MM.1S (cell line): ENCODE data around the gene ENOX1.

ENCODE experiments used
- DNase-seq: peaks from one replicate; pipeline ENCODE4 v3.0.0-alpha.2; 2015
- H2AFZ ChIP-seq: fragments of 300-600 bp; sonication (generic); 2 replicates; pipeline ENCODE4 v1.6.0; 2016; ENCODE audit warnings: antibody characterized with exemption, low read length
- H3F3A ChIP-seq: fragments of 300-600 bp; sonication (generic); 2 replicates; pipeline ENCODE4 v1.6.1; 2016; ENCODE audit warnings: mild to moderate bottlenecking, antibody characterized with exemption, low read length, moderate library complexity, mixed read lengths; ENCODE audit not compliant: insufficient read depth
- H3K27ac ChIP-seq: fragments of 300-600 bp; sonication (generic); 2 replicates; pipeline ENCODE4 v1.5.1; 2016; ENCODE audit warnings: mild to moderate bottlenecking, low read length
- H3K27me3 ChIP-seq: fragments of 300-600 bp; sonication (generic); replicated peaks from 2 replicates; pipeline ENCODE4 v1.6.0; 2016; ENCODE audit warnings: low read length; ENCODE audit not compliant: insufficient read depth
- H3K36me3 ChIP-seq: fragments of 300-600 bp; sonication (generic); replicated peaks from 2 replicates; pipeline ENCODE4 v1.6.1; 2016; ENCODE audit warnings: mild to moderate bottlenecking, low read length, mixed read lengths; ENCODE audit not compliant: insufficient read depth
- H3K4me1 ChIP-seq: fragments of 300-600 bp; sonication (generic); 2 replicates; pipeline ENCODE4 v1.6.1; 2016; ENCODE audit warnings: low read length, mixed read lengths
- H3K4me2 ChIP-seq: fragments of 300-600 bp; sonication (generic); 2 replicates; pipeline ENCODE4 v1.6.0; 2016; ENCODE audit warnings: low read depth, low read length
- H3K4me3 ChIP-seq: fragments of 300-600 bp; sonication (generic); 2 replicates; pipeline ENCODE4 v1.5.1; 2016; ENCODE audit warnings: low read length, mixed read lengths
- H3K79me2 ChIP-seq: fragments of 300-600 bp; sonication (generic); 2 replicates; pipeline ENCODE4 v1.6.1; 2016; ENCODE audit warnings: mixed run types, low read length, mixed read lengths
- H3K9ac ChIP-seq: fragments of 300-600 bp; sonication (generic); 2 replicates; pipeline ENCODE4 v1.6.1; 2016; ENCODE audit warnings: low read length, mixed read lengths
- H3K9me2 ChIP-seq: fragments of 300-600 bp; sonication (generic); replicated peaks from 2 replicates; pipeline ENCODE4 v1.6.1; 2016; ENCODE audit warnings: mild to moderate bottlenecking, low read length, mixed read lengths; ENCODE audit not compliant: insufficient read depth
- H3K9me3 ChIP-seq: fragments of 300-600 bp; sonication (generic); replicated peaks from 2 replicates; pipeline ENCODE4 v1.6.1; 2016; ENCODE audit warnings: mild to moderate bottlenecking, low read length, mixed read lengths; ENCODE audit not compliant: insufficient read depth
- H4K20me1 ChIP-seq: fragments of 300-600 bp; sonication (generic); 2 replicates; pipeline ENCODE4 v1.6.1; 2016; ENCODE audit warnings: mild to moderate bottlenecking, low read length, moderate library complexity, mixed read lengths; ENCODE audit not compliant: insufficient read depth
- CTCF ChIP-seq: fragments of 300-600 bp; sonication (generic); IDR thresholded peaks from 2 replicates; pipeline ENCODE4 v1.5.1; 2016; ENCODE audit warnings: antibody characterized with exemption, low read length, mixed read lengths
- EZH2 ChIP-seq: fragments of 300-600 bp; sonication (generic); optimal IDR thresholded peaks from 2 replicates; pipeline ENCODE3; 2017; ENCODE audit warnings: low read depth, mild to moderate bottlenecking, antibody characterized with exemption, low read length, mixed read lengths
- EZH2phosphoT487 ChIP-seq: fragments of 300-600 bp; sonication (generic); IDR thresholded peaks from 2 replicates; pipeline ENCODE4 v1.6.1; 2018; ENCODE audit warnings: antibody characterized with exemption, low read length

Gene ENOX1

GRCh38 chr13:43688227-43688907 lies 98.4 kb downstream of the ENOX1 start:
- no peaks in the 10 kb centered on the region for H4K20me1 ChIP-seq
- H3K4me1 ChIP-seq = no peaks in the 10 kb centered on the region
- H2AFZ ChIP-seq = no peak overlapping the region
- H3K4me3 ChIP-seq = no peak overlapping the region
- H3K9me3 ChIP-seq = no peaks in the 10 kb centered on the region
- H3K27ac ChIP-seq = no peak overlapping the region
- H3K36me3 ChIP-seq = no peaks in the 10 kb centered on the region
- H3K4me2 ChIP-seq = no peak overlapping the region
- H3K79me2 ChIP-seq = no peaks in the 10 kb centered on the region
- TF ChIP-seq EZH2phosphoT487 (no peak), EZH2 (no peak)
- no peaks in the 10 kb centered on the region for H3F3A ChIP-seq
- no peak overlapping the region for H3K9ac ChIP-seq
- no peaks in the 10 kb centered on the region for H3K27me3 ChIP-seq
- no peak for DNase-seq
- no peaks in the 10 kb centered on the region for H3K9me2 ChIP-seq

DNA sequence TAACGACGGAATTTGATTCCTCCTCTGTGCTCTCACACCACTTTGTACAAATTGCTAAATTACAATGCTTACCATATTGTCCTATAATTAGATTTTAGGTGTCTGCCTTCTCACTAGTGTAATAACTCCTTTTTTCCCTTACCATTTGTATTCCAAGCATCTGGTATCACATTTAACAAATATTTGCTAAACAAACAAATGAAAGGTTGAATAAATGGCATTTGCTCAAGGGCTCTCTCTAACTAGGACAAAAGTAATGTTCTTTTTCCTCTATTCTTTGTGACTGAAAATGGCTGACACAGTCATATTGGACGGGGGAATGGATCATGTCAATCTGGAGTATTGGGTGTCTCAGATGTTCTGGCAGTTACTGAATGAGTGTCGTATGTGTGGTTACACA lies 99.7 kb downstream of the ENOX1 start:
- H3K79me2 ChIP-seq = no peaks in the 10 kb centered on the region
- no peak overlapping the region for H2AFZ ChIP-seq
- no peaks in the 10 kb centered on the region for H3F3A ChIP-seq
- no peaks in the 10 kb centered on the region for H4K20me1 ChIP-seq
- H3K27me3 ChIP-seq = no peaks in the 10 kb centered on the region
- no peaks in the 10 kb centered on the region for H3K9me3 ChIP-seq
- H3K4me1 ChIP-seq = no peaks in the 10 kb centered on the region
- no peaks in the 10 kb centered on the region for H3K9me2 ChIP-seq
- TF ChIP-seq CTCF (no peak), EZH2phosphoT487 (no peak), EZH2 (no peak)
- no peak overlapping the region for H3K4me3 ChIP-seq
- H3K4me2 ChIP-seq = no peak overlapping the region
- no peak for DNase-seq
- no peak overlapping the region for H3K9ac ChIP-seq
- no peak overlapping the region for H3K27ac ChIP-seq
- H3K36me3 ChIP-seq = no peaks in the 10 kb centered on the region

- TF ChIP-seq EZH2 (no peak), CTCF (no peak), EZH2phosphoT487 (no peak)
- Histone ChIP-seq H3F3A (no peaks in the 10 kb centered on the region), H2AFZ (no peak overlapping the region)
Measured at GRCh38 chr13:43686557-43686956, 100.2 kb downstream of the ENOX1 start.

More at GRCh38 chr13:43686557-43686956, 100.2 kb downstream of the ENOX1 start:
- H3K4me2 ChIP-seq = no peak overlapping the region
- no peak overlapping the region for H3K9ac ChIP-seq
- H3K79me2 ChIP-seq = no peaks in the 10 kb centered on the region
- no peak overlapping the region for H3K4me3 ChIP-seq
- H3K4me1 ChIP-seq = no peaks in the 10 kb centered on the region
- H3K9me3 ChIP-seq = no peaks in the 10 kb centered on the region
- no peaks in the 10 kb centered on the region for H4K20me1 ChIP-seq
- no peak for DNase-seq
- no peaks in the 10 kb centered on the region for H3K36me3 ChIP-seq
- no peaks in the 10 kb centered on the region for H3K27me3 ChIP-seq
- H3K9me2 ChIP-seq = no peaks in the 10 kb centered on the region
- no peak overlapping the region for H3K27ac ChIP-seq
